GM19025 (cell line): ENCODE results near the gene ZFR.

Experiments used
- ATAC-seq: cut with Tn5 transposase; IDR thresholded peaks from one replicate; pipeline ENCODE4 v1.9.1; 2021; ENCODE audit warnings: mild to moderate bottlenecking, low read depth, moderate library complexity; ENCODE audit not compliant: unreplicated experiment

ZFR gene

GRCh38 chr5:32444431-32445286 lies at the start of gene ZFR:
Gene ZFR (minus strand): TSS chr5:32444740. CDS start chr5:32444658, 82 bp downstream.
- ATAC-seq: peak; percentile 74

- no peak for ATAC-seq
Observed at GRCh38 chr5:32490972-32491557, 46.5 kb upstream of the ZFR start.

GRCh38 chr5:32489791-32490562 lies 45.4 kb upstream of the ZFR start:
- ATAC-seq: no peak

DNA sequence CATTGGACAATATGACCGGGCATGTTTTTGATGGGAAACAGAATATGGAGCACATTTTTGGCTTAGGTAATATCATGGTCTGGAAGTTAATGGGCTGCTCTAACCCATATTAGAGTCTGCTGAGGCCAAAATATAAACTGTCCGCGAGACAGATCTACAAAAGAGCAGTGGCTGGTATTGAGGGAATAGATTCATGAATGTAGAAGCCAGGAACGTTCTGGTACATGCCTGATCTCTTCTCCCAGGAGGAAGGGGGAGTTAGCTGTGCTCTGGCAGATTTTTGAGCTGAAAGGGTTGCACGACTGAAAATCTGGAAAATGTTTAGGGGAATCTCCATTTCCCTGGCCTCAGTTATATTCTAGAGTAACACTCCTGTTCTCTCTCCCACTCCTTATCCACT lies 42.9 kb upstream of the ZFR start:
- no peak for ATAC-seq

DNA sequence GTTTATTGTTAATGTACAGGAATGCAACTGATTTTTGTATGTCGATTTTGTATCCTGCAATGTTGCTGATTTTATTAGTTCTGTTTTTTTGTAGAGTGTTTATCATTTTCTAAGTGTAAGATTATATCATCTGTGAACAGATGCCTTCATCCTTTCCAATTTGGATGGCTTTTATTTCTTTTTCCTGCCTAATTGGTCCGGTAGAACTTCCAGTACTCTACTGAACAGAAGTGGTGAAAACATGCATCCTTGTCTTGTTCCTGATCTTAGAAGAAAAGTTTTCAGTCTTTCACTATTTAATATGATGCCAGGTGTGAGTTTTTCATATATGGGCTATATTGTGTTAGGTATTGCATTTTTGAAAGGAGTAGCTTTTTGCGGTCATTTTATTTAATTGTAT lies 42.5 kb upstream of the ZFR start:
- ATAC-seq: no peak

- ATAC-seq: no peak
Observed at GRCh38 chr5:32482193-32482592, 37.7 kb upstream of the ZFR start.

DNA sequence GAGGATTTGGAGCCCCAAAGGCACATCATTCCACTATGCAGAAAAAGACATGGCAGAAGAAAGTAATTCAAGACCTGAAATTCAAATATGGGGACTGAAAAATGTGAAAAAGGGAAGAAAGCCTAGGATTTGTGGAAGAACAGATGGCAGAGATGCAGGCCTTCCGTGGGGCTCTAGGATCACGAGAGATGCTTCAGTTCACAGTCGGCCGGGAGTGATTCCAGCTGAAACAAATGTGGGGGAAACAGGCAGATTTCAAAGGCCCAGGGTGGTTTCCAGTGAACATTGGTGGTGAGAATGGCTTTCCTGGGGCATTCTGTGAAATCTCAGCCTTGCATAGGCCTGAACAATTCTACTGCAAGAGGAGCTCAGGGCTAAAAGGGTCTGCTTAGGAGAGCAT lies 34.6 kb upstream of the ZFR start:
- no peak for ATAC-seq

DNA sequence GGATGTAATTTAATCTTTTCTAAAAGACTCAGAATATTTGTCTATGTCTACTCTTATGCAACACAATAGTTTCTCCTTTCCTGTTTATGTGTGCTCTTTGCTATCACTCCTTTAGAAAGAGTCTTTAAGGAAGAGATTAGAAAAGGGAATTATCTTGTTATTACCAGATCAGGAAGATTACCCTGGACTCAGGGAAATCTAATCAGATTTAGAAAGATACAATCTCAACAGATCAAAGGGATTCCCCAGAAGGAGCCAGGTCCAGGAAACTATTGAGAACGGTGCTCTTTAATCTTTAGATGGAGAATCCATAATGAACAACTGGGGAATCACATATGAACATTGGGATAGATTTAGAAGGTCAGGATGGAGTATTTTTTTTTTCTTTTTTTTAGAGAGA lies 32.4 kb upstream of the ZFR start:
- no peak for ATAC-seq

- ATAC-seq: no peak
Observed at GRCh38 chr5:32475334-32476097, 31.0 kb upstream of the ZFR start.

DNA sequence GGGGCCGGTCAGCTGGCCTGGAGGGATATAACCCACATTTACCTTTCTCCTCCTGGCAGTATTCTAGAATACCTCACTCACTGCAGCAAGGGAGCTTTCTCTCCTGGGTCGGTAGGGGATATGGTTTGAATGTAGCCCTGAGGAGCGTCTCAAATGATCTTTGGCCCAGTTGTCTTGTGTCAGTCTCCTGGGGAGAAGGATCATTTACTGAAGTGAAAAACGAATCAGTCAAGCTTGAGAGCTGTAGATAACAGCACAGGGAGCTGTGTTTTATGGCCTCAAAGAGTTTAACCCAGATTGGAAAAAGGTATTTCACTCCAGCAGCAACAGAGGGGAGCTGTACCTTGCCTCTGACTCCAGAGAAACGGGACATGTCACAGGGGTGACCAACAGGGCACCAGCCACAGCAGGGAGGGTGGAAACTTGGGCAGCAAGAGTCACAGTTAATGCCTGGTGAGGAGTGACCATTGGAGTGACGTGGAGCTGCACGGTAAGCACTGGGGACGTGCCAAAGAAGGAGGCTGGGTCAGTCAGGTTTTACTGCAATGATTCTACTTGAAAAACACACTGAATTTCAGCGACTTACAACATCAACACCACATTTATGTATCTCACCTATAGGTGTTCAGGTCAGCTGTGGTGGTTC lies 29.8 kb upstream of the ZFR start:
- no peak for ATAC-seq

- ATAC-seq: no peak
Observed at GRCh38 chr5:32473072-32473471, 28.5 kb upstream of the ZFR start.

DNA sequence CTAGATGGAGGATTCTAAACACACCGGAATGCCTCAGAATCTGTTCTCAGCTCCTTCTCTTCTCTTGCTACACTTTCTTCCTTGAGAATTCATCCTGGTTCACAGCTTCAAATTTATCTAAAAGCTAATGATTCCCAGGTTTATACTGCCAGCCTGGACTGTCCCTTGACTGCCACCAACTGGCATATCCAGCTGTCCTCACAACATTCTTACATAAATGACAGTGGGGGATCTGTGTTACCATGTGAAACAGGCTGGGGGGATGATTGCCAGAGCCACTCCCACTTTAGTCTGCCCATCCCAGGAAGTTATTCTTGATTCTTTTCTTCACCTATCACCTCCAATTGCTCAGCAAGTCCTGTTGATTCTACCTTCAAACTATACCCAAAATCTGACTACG lies 27.2 kb upstream of the ZFR start:
- ATAC-seq: no peak

- no peak for ATAC-seq
Observed at GRCh38 chr5:32465076-32465475, 20.5 kb upstream of the ZFR start.

DNA sequence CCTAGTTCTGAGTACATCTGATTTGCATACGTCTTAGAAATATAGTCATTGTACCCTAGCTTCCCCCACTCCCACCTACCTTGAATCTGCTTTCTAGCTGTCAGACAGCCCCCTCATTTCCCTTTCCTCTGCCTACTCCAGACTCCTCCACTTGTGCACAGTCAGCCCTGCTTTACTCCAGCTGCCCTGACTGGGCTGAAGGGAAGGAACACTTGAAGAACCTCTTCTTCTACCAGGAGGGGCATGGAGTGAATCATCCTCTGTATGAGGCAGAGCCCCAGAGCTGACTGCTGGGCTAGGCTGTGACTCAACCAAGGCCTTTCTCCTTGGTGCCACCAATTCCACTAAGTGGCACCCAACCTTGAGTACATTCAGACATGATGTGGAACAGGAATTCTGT lies 18.1 kb upstream of the ZFR start:
- no peak for ATAC-seq

GRCh38 chr5:32461441-32462120 lies 17.0 kb upstream of the ZFR start:
- no peak for ATAC-seq

- no peak for ATAC-seq
Observed at GRCh38 chr5:32460702-32461101, 16.2 kb upstream of the ZFR start.

- no peak for ATAC-seq
Observed at GRCh38 chr5:32458880-32459495, 14.4 kb upstream of the ZFR start.

GRCh38 chr5:32455311-32455710 lies 10.8 kb upstream of the ZFR start:
- ATAC-seq: no peak

DNA sequence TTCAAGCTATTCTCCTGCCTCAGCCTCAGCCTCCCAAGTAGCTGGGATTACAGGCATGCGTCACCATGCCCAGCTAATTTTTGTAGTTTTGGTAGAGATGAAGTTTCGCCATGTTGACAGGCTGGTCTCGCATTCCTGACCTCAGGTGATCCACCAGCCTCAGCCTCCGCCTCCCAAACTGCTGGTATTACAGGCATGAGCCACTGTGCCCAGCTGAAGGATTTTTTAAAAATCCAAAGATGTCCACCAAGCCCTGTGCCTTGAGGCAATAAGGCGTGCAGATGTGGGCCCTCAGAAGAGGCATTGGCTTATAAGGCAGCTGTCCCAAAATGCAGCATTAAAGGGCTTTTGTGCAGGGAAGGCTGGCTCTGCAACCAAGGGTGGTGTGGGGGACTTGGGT lies 10.3 kb upstream of the ZFR start:
- no peak for ATAC-seq
